ENCODE measurements around the gene ZNF423. TPM values are rescaled to one million over a fixed set of nuclear protein-coding genes. Genes with fewer than 3 reads are reported as not detected.

ZNF423 gene
- total and polyA plus RNA-seq, 2 experiments from 2014 or later = 14.9 to 41.8 TPM

GRCh38 chr16:49617016-49617629 lies 238.8 kb downstream of the ZNF423 start (continued):
- no peak for TF ChIP-seq CTCF (conservative IDR thresholded peaks at IDR 0.05; ENCODE audit: low read depth in 2 of 2)

GRCh38 chr16:49615576-49615975 lies 240.3 kb downstream of the ZNF423 start:
- DNase-seq (ENCODE audit: low spot score) = no peak
- Histone ChIP-seq H3F3A (replicated peaks; ENCODE audit: low read depth) (no peaks in the 10 kb centered on the region), H3K4me3 (no peak overlapping the region), H2AFZ (no peak overlapping the region), H3K27me3 (ENCODE audit: insufficient read depth) (no peaks in the 10 kb centered on the region), H3K79me2 (replicated peaks; ENCODE audit: insufficient read depth) (no peaks in the 10 kb centered on the region; the same call in 1 of the 2 replicates), H3K9me2 (ENCODE audit: insufficient read depth) (no peaks in the 10 kb centered on the region), H3K36me3 (ENCODE audit: insufficient read depth) (no peaks in the 10 kb centered on the region), H4K20me1 (replicated peaks; ENCODE audit: insufficient read depth) (no peaks in the 10 kb centered on the region), H3K4me2 (no peak overlapping the region), H3K27ac (ENCODE audit: low read depth) (no peak overlapping the region), H3K4me1 (ENCODE audit: insufficient read depth) (no peaks in the 10 kb centered on the region; the same call in 1 of the 2 replicates)
- no peaks in the 10 kb centered on the region; the same call in 2 of the 3 replicates for H3K9me3 Mint-ChIP-seq
- H3K36me3 Mint-ChIP-seq (ENCODE audit: low read depth) = no peaks in the 10 kb centered on the region; the same call in 2 of the 3 replicates
- no peak overlapping the region for H3K4me3 Mint-ChIP-seq
- H3K27ac Mint-ChIP-seq = no peak overlapping the region
- peaks cover 1% of the 10 kb centered on the region; the same call in 2 of the 3 replicates for H3K4me1 Mint-ChIP-seq
- no peak for ATAC-seq
- peaks cover 5% of the 10 kb centered on the region for H3K27me3 Mint-ChIP-seq (ENCODE audit: insufficient read depth, low read depth, poor library complexity)
- TF ChIP-seq ETS1 (IDR thresholded peaks at IDR 0.05) (no peak), EZH2phosphoT487 (IDR thresholded peaks at IDR 0.05; ENCODE audit: unreplicated experiment) (no peak), CTCF (conservative IDR thresholded peaks at IDR 0.05; ENCODE audit: low read depth in 2 of 2) (no peak), JUNB (IDR thresholded peaks at IDR 0.05; ENCODE audit: unreplicated experiment) (no peak), ZNF331 (CRISPR knock-in tag; IDR thresholded peaks at IDR 0.05; ENCODE audit: low read depth) (no peak), ZNF462 (CRISPR knock-in tag; IDR thresholded peaks at IDR 0.05) (no peak), REST (IDR thresholded peaks at IDR 0.05; ENCODE audit: unreplicated experiment) (no peak), NANOG (IDR thresholded peaks at IDR 0.05; ENCODE audit: borderline replicate concordance) (no peak), CREB1 (CRISPR knock-in tag; IDR thresholded peaks at IDR 0.05; ENCODE audit: low read depth) (no peak)
